Neuronal stem cell (in vitro differentiated cells): ENCODE data around the gene GPER1.

Experiments used
- DNase-seq: peaks from one replicate; pipeline ENCODE4 v3.0.0-alpha.2; 2013; ENCODE audit warnings: low spot score
- H2AFZ ChIP-seq: one replicate; pipeline ENCODE4 v1.6.1; 2013; ENCODE audit warnings: mild to moderate bottlenecking, low read length, inconsistent platforms
- H2AK5ac ChIP-seq: 2 replicates; pipeline ENCODE4 v1.6.1; 2013; ENCODE audit warnings: low read depth, mild to moderate bottlenecking, inconsistent platforms, low read length, moderate library complexity, mixed read lengths
- H2BK120ac ChIP-seq: 2 replicates; pipeline ENCODE4 v1.6.1; 2013; ENCODE audit warnings: low read depth, mild to moderate bottlenecking, inconsistent platforms, low read length, moderate library complexity, mixed read lengths
- H2BK12ac ChIP-seq: one replicate; pipeline ENCODE4 v1.6.1; 2013; ENCODE audit warnings: low read length, inconsistent platforms
- H2BK15ac ChIP-seq: 2 replicates; pipeline ENCODE4 v1.6.1; 2013; ENCODE audit warnings: mild to moderate bottlenecking, low read length, inconsistent platforms, mixed read lengths
- H2BK5ac ChIP-seq: one replicate; pipeline ENCODE4 v1.6.1; 2013; ENCODE audit warnings: inconsistent platforms, mild to moderate bottlenecking, low read length, moderate library complexity
- H3K14ac ChIP-seq: one replicate; pipeline ENCODE4 v1.6.1; 2013; ENCODE audit warnings: low read length, inconsistent platforms
- H3K18ac ChIP-seq: 2 replicates; pipeline ENCODE4 v1.6.1; 2013; ENCODE audit warnings: low read length, inconsistent platforms
- H3K23ac ChIP-seq: 2 replicates; pipeline ENCODE4 v1.6.1; 2013; ENCODE audit warnings: low read depth, mild to moderate bottlenecking, mixed read lengths, low read length, inconsistent platforms; ENCODE audit not compliant: poor library complexity
- H3K27ac ChIP-seq: replicated peaks from 3 replicates; pipeline ENCODE4 v1.5.1; 2013; ENCODE audit warnings: low read length, inconsistent platforms
- H3K27me3 ChIP-seq, 3 experiments: 2 replicates each; pipeline ENCODE4 v1.6.1; 2013; ENCODE audit warnings: low read length in 3 of 3, mild to moderate bottlenecking in 2 of 3, inconsistent platforms in 1 of 3, low read depth in 1 of 3, mixed read lengths in 1 of 3, moderate library complexity in 1 of 3; ENCODE audit not compliant: control insufficient read depth in 3 of 3, insufficient read depth in 3 of 3
- H3K36me3 ChIP-seq, 2 donors: replicated peaks in 1 of 2; 2 replicates each; pipeline ENCODE4 v1.6.1; 2013; ENCODE audit warnings: low read length in 2 of 2; ENCODE audit not compliant: control insufficient read depth in 2 of 2, insufficient read depth in 2 of 2
- H3K4ac ChIP-seq: 2 replicates; pipeline ENCODE4 v1.6.1; 2013; ENCODE audit warnings: inconsistent platforms, mild to moderate bottlenecking, low read length, moderate library complexity
- H3K4me1 ChIP-seq, 2 donors: 1 replicate in 1 of 2; 2 replicates in 1 of 2; pipeline ENCODE4 v1.6.1; 2013; ENCODE audit warnings: low read length in 2 of 2, low read depth in 1 of 2; ENCODE audit not compliant: control insufficient read depth in 2 of 2, insufficient read depth in 1 of 2
- H3K4me2 ChIP-seq: one replicate; pipeline ENCODE4 v1.6.1; 2013; ENCODE audit warnings: mild to moderate bottlenecking, low read length, inconsistent platforms; ENCODE audit not compliant: insufficient read depth, poor library complexity, severe bottlenecking
- H3K4me3 ChIP-seq, 2 donors: 2 replicates each; pipeline ENCODE4 v1.5.1; 2013; ENCODE audit warnings: low read length in 2 of 2, mild to moderate bottlenecking in 2 of 2, inconsistent platforms in 1 of 2, moderate library complexity in 1 of 2
- H3K79me1 ChIP-seq: one replicate; pipeline ENCODE4 v1.6.1; 2013; ENCODE audit warnings: low read depth, mild to moderate bottlenecking, inconsistent platforms, low read length, moderate library complexity
- H3K9ac ChIP-seq: one replicate; pipeline ENCODE4 v1.6.1; 2013; ENCODE audit warnings: mild to moderate bottlenecking, low read depth, low read length, inconsistent platforms; ENCODE audit not compliant: poor library complexity
- H3K9me3 ChIP-seq, 2 donors: replicated peaks in 1 of 2; 2 replicates each; pipeline versions ENCODE3 to v1.6.1; 2013; ENCODE audit warnings: low read length in 2 of 2, mild to moderate bottlenecking in 2 of 2, inconsistent platforms in 1 of 2, low read depth in 1 of 2, mixed read lengths in 1 of 2, moderate library complexity in 1 of 2; ENCODE audit not compliant: control insufficient read depth in 2 of 2, insufficient read depth in 1 of 2
- H4K8ac ChIP-seq: one replicate; pipeline ENCODE4 v1.6.1; 2013; ENCODE audit warnings: low read depth, mild to moderate bottlenecking, inconsistent platforms, low read length, moderate library complexity
- H4K91ac ChIP-seq: one replicate; pipeline ENCODE4 v1.6.1; 2013; ENCODE audit warnings: low read length, low read depth, mild to moderate bottlenecking, inconsistent platforms; ENCODE audit not compliant: poor library complexity
- WGBS, 2 donors: extraction: QIAGEN DNeasy Blood & Tissue Kit; methylation state at CpG; one replicate each; pipeline ENCODE4 v1.1.7; 2013; ENCODE audit warnings: missing lambda C conversion rate in 2 of 2, mixed read lengths in 1 of 2; ENCODE audit not compliant: insufficient read length in 2 of 2, insufficient replicate concordance in 1 of 2; ENCODE audit errors: extremely low coverage in 2 of 2; 5-methylcytosine and 5-hydroxymethylcytosine counted together

GPER1 gene

DNA sequence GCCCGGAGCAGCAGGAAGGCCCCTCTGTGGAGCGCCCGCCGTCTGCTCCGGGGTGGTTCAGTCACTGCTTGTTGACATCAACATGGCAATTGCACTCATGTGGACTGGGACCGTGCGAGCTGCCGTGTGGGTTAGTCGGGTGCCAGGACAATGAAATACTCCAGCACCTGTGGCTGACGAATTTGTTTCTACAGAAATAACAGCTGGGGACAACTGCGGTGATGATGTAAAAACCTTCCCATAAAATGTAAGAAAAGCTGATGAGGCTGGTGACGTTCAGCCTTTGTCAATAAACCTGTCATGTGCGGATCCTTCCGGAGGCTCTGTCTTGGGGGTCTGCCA, 5.6 kb downstream of the GPER1 start:
- Histone ChIP-seq H3K79me1 (peaks cover 17% of the 10 kb centered on the region), H3K23ac (peak overlapping the region; percentile 25), H3K9ac (no peak overlapping the region), H3K14ac (no peak overlapping the region), H2BK120ac (no peak overlapping the region), H3K4me1 (peaks cover 0 to 13% of the 10 kb centered on the region in 2 donors), H3K4me3 (no peak overlapping the region), H3K4ac (no peak overlapping the region), H2AFZ (no peak overlapping the region), H2AK5ac (no peak overlapping the region), H3K18ac (no peak overlapping the region), H3K27ac (no peak overlapping the region), H4K8ac (no peak overlapping the region), H3K9me3 (peaks cover 4% of the 10 kb centered on the region in 2 donors), H3K27me3 (no peaks in the 10 kb centered on the region), H4K91ac (no peak overlapping the region), H2BK15ac (no peak overlapping the region), H3K4me2 (no peak overlapping the region), H2BK12ac (no peak overlapping the region), H3K36me3 (peaks cover 11 to 12% of the 10 kb centered on the region in 2 donors), H2BK5ac (no peak overlapping the region)
- DNase-seq = no peak
- no CpG with 5 or more reads among the region's 14 CpGs for WGBS, 2 donors

DNA sequence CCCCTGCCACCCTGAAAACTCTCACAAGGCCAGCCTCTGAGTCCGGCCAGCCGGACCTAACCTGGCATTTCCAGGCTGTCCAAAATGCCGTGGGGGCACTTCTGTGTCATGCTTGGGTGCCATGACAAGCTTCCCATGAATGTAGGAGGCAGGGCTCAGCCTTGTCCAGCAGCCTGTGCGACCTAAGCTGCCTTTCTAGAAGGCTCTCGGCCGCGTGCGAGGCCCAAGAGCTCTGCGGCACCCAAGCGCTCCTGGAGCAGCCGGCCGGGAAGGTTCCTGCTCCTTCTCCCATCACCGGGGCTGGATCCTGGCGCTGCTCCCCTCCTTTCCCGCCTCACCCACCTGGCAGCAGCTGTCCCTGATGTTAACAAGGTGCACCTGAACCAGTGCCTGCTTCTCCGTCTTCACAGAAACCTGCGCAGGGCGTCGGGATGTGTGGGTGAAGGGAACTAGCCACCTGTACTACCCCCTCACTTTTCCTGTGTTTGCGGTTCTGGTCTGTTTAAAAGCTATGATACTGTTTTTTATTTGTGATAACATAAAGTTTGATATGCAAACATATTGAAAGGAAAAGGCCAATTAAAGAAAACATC, 6.1 kb downstream of the GPER1 start:
- H2BK120ac ChIP-seq = no peak overlapping the region
- peaks cover 17% of the 10 kb centered on the region for H3K79me1 ChIP-seq
- H3K9ac ChIP-seq = no peak overlapping the region
- H3K23ac ChIP-seq = no peak overlapping the region
- WGBS, 2 donors = no CpG with 5 or more reads among the region's 20 CpGs
- no peak overlapping the region for H2BK12ac ChIP-seq
- peaks cover 4% of the 10 kb centered on the region in 2 donors for H3K9me3 ChIP-seq
- H3K4me3 ChIP-seq = no peak overlapping the region
- no peak overlapping the region for H2BK5ac ChIP-seq
- H3K36me3 ChIP-seq = peaks cover 13 to 15% of the 10 kb centered on the region in 2 donors
- no peak overlapping the region for H4K8ac ChIP-seq
- no peak overlapping the region for H3K4ac ChIP-seq
- H3K4me2 ChIP-seq = no peak overlapping the region
- H3K18ac ChIP-seq = no peak overlapping the region
- no peaks in the 10 kb centered on the region for H3K27me3 ChIP-seq
- peaks cover 0 to 11% of the 10 kb centered on the region in 2 donors for H3K4me1 ChIP-seq
- no peak overlapping the region for H2AFZ ChIP-seq
- H2BK15ac ChIP-seq = no peak overlapping the region
- no peak overlapping the region for H3K27ac ChIP-seq
- H4K91ac ChIP-seq = no peak overlapping the region
- H2AK5ac ChIP-seq = no peak overlapping the region
- DNase-seq = no peak
- H3K14ac ChIP-seq = no peak overlapping the region

DNA sequence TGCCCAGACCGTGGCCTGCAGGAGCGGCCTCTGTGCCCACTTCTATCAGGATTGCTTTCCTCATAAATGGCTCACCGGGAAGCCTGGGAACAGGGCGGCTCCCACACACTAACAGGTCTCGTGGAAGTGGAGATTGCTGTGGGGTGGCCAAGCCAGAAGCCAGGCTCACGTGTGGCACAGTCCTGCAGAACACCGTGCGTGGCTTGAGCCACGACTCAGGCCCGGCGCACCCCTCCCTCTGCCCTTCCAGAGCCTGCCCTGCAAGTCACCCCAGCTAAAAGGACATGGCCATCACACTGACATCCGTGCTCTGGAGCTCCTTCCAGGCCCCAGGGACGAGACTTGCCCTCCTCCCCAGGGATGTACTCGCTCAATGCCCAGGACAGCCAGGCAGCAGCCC, 7.0 kb downstream of the GPER1 start:
- H3K23ac ChIP-seq = no peak overlapping the region
- peak overlapping the region; percentile 90 for H3K14ac ChIP-seq
- no CpG with 5 or more reads among the region's 14 CpGs for WGBS, 2 donors

DNA sequence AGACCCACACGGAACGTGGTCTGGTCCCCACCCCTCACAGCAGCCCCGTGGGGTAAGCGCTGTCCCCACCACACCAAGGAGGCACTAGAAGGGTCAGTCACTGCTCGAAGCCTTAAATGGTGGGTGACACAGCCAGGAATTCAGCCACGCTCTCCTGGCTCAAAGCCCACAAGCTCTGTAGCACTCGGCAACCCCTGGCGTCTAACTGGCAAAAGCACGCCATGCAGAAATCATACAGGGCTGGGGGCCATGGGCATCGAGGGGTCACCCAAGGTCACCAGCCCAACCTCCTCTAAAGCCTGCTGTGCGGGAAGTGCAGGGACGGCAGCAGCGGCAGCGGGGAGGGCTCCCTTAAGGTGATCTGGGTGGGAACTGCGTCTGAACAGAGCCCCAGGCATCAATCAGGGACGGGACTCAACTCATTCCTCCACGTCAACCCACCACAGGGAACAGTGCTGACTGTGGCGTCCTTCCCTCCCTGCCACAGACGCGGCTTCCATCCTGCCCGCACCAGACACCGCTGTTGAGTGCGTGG, 7.8 kb downstream of the GPER1 start:
- H2BK15ac ChIP-seq = no peak overlapping the region
- H3K79me1 ChIP-seq = peaks cover 20% of the 10 kb centered on the region
- H3K4me2 ChIP-seq = no peak overlapping the region
- no CpG with 5 or more reads among the region's 23 CpGs for WGBS, 2 donors
- peaks cover 16 to 21% of the 10 kb centered on the region in 2 donors for H3K36me3 ChIP-seq
- H3K4me3 ChIP-seq = no peak overlapping the region
- no peak overlapping the region for H3K18ac ChIP-seq
- no peak overlapping the region for H4K91ac ChIP-seq
- H3K14ac ChIP-seq = peak overlapping the region; percentile 84
- no peak overlapping the region for H2BK5ac ChIP-seq
- H3K4ac ChIP-seq = no peak overlapping the region
- no peaks in the 10 kb centered on the region for H3K27me3 ChIP-seq
- H2AK5ac ChIP-seq = no peak overlapping the region
- peaks cover 4 to 15% of the 10 kb centered on the region in 2 donors for H3K4me1 ChIP-seq
- H2AFZ ChIP-seq = no peak overlapping the region
- H3K9ac ChIP-seq = no peak overlapping the region
- peaks cover 4% of the 10 kb centered on the region in 2 donors for H3K9me3 ChIP-seq
- H3K27ac ChIP-seq = no peak overlapping the region
- H2BK120ac ChIP-seq = no peak overlapping the region
- peak overlapping the region; percentile 87 for H3K23ac ChIP-seq
- H2BK12ac ChIP-seq = peak overlapping the region; percentile 63
- DNase-seq = no peak
- H4K8ac ChIP-seq = no peak overlapping the region

More for the DNA sequence above, 7.0 kb downstream of the GPER1 start:
- Histone ChIP-seq H4K8ac (peak overlapping the region; percentile 75), H3K79me1 (peaks cover 17% of the 10 kb centered on the region), H2AK5ac (no peak overlapping the region), H3K18ac (no peak overlapping the region), H2BK5ac (no peak overlapping the region), H2BK120ac (no peak overlapping the region), H3K36me3 (peaks cover 16 to 21% of the 10 kb centered on the region in 2 donors), H3K9ac (no peak overlapping the region), H3K27me3 (no peaks in the 10 kb centered on the region), H2BK15ac (no peak overlapping the region), H3K4me3 (no peak overlapping the region), H3K4ac (no peak overlapping the region), H3K9me3 (peaks cover 4% of the 10 kb centered on the region in 2 donors), H3K4me2 (no peak overlapping the region), H3K4me1 (peaks cover 0 to 9% of the 10 kb centered on the region in 2 donors), H3K27ac (no peak overlapping the region), H2AFZ (no peak overlapping the region), H2BK12ac (no peak overlapping the region), H4K91ac (no peak overlapping the region)
- no peak for DNase-seq
